Ectodermal cell (in vitro differentiated cells): Measurements from ENCODE around the gene STRN3.
"Not testable (repeated sequence)": the region's sequence is repeated elsewhere in the genome, so short reads cannot be mapped to it uniquely, and the experiment has no call there.

Experiments used
- H3K27ac ChIP-seq: 2 replicates; pipeline ENCODE4 v1.7.0; 2013; ENCODE audit warnings: mild to moderate bottlenecking, low read depth, low read length; ENCODE audit not compliant: insufficient read depth, poor library complexity, severe bottlenecking
- H3K27me3 ChIP-seq: 2 replicates; pipeline ENCODE4 v1.7.0; 2013; ENCODE audit warnings: mild to moderate bottlenecking, low read length; ENCODE audit not compliant: insufficient read depth, control insufficient read depth, poor library complexity, severe bottlenecking
- H3K36me3 ChIP-seq: one replicate; pipeline ENCODE4 v1.7.0; 2013; ENCODE audit warnings: low read length; ENCODE audit not compliant: control insufficient read depth, insufficient read depth
- H3K4me1 ChIP-seq: one replicate; pipeline ENCODE4 v1.7.0; 2013; ENCODE audit warnings: low read length; ENCODE audit not compliant: control insufficient read depth, insufficient read depth
- H3K4me3 ChIP-seq: 2 replicates; pipeline ENCODE4 v1.7.0; 2013; ENCODE audit warnings: low read depth, low read length, control low read depth; ENCODE audit not compliant: insufficient read depth
- H3K9me3 ChIP-seq: 2 replicates; pipeline ENCODE4 v1.7.0; 2013; ENCODE audit warnings: mild to moderate bottlenecking, low read length, moderate library complexity; ENCODE audit not compliant: control insufficient read depth
- WGBS, 2 experiments: methylation state at CpG; one replicate each; pipeline ENCODE4 v1.1.7; 2013; ENCODE audit warnings: missing lambda C conversion rate in 2 of 2; 5-methylcytosine and 5-hydroxymethylcytosine counted together

STRN3 gene

DNA sequence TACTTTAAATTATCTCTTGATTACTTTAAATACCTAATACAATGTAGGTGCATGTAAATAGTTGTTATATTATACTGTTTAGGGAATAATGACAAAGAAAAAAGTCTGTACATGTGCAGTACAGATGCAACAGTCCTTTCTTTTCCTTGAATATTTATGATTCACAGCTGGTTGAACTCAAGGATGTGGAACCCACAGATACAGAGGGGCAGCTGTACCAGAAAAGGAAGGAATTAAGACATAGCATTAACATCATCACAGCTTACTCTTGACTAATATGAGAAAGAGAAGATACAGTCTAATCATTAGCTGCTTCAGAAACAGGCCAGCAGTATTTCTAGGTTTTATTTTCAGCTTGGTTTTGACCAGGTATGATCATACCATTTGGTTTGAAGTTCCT, 35.4 kb downstream of the STRN3 start:
- Histone ChIP-seq H3K4me3 (no peak overlapping the region), H3K27me3 (no peaks in the 10 kb centered on the region), H3K9me3 (no peaks in the 10 kb centered on the region), H3K36me3 (no peaks in the 10 kb centered on the region), H3K27ac (no peak overlapping the region), H3K4me1 (no peaks in the 10 kb centered on the region)

DNA sequence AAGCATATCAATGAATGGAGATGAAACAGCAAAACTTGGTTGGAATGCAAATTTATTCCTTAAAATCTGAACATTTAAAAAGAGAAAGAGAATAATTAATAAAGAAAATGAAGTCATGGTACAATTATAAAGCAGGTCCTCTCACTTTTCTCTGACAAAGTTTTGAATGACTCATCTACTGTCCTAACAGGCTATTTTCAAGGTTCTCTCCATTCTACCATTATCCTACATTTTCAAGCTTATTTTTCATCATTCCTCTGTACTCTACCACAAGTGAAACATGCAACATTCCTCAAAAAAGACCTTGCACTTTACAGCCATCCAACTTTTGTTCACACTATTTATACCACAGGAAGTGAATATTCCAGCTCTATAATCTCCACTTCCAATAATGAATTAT, 37.7 kb downstream of the STRN3 start:
- no peaks in the 10 kb centered on the region for H3K36me3 ChIP-seq
- no peaks in the 10 kb centered on the region for H3K27me3 ChIP-seq

DNA sequence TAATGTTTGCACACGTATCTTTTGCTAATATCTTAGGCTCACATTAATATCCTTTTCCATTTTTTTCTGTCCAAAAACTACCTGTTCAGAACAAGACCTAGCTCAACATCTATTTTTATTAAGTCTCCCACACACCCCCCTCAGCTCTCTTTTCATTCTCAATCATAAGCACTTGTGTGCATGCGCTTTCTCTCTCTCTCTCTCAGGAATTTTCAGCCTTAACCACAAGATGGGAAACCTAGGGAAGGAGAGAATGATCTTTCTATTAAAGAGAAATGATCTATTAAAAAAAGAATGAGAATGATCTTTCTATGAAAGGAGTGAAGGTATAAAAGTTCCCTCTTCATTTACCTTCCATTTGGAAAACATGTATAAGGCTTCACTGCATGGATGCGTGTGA, 40.4 kb downstream of the STRN3 start:
- H3K4me3 ChIP-seq, result no peak overlapping the region
- no peaks in the 10 kb centered on the region for H3K27me3 ChIP-seq
- H3K36me3 ChIP-seq, result no peaks in the 10 kb centered on the region
- 93 to 100% methylated on average over 3 of the region's 3 CpGs for WGBS, 2 experiments
- H3K9me3 ChIP-seq, result no peaks in the 10 kb centered on the region
- H3K4me1 ChIP-seq, result no peaks in the 10 kb centered on the region
- H3K27ac ChIP-seq, result no peak overlapping the region

More for the DNA sequence above, 37.7 kb downstream of the STRN3 start:
- no peak overlapping the region for H3K27ac ChIP-seq
- H3K4me1 ChIP-seq, result no peaks in the 10 kb centered on the region
- no peak overlapping the region for H3K4me3 ChIP-seq
- no peaks in the 10 kb centered on the region for H3K9me3 ChIP-seq

DNA sequence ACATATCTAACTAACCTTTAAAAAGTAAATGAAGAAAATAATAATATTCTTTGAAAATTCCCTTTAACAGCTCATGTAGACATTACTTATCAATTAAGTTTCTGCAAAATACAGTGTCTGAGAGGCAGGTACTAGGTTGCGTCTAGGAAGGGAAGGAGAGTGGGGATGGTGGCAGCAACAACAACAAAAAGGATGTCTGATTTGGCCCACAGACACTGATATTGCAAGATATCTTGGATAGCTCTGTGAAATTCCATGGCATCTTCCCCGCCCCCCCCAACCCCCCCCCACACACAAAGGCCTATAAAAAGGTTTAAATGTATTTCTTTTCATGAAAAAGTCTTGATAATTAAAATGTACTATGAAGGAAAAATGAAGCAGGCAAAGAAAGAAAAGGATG, 42.3 kb downstream of the STRN3 start:
- Histone ChIP-seq H3K4me3 (no peak overlapping the region), H3K4me1 (no peaks in the 10 kb centered on the region), H3K27ac (no peak overlapping the region), H3K27me3 (no peaks in the 10 kb centered on the region), H3K36me3 (no peaks in the 10 kb centered on the region), H3K9me3 (no peaks in the 10 kb centered on the region)
- WGBS, 2 experiments, result 87 to 100% methylated on average over 1 of the region's 2 CpGs

DNA sequence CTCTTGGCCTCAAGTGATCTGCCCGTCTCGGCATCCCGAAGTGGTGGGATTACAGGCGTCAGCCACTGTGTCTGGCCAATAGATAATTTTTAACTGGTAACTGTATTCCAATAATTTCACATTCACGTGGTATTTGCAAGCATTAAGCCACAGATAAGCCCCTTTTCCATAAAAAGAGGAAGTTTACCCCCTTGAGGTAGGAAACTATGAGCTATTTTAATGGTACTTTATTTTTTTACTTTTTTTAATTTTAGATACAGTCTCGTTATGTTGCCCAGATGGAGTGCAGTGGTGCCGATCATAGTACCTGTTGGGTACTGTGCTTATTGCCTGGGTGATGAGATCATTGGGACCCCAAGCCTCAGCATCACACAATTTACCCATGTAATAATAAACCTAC, 43.6 kb downstream of the STRN3 start:
- H3K4me3 ChIP-seq, result no peak overlapping the region
- H3K36me3 ChIP-seq, result no peaks in the 10 kb centered on the region
- H3K27ac ChIP-seq, result no peak overlapping the region
- H3K4me1 ChIP-seq, result no peaks in the 10 kb centered on the region
- H3K27me3 ChIP-seq, result no peaks in the 10 kb centered on the region
- 92 to 96% methylated on average over 7 of the region's 7 CpGs for WGBS, 2 experiments
- no peaks in the 10 kb centered on the region for H3K9me3 ChIP-seq

DNA sequence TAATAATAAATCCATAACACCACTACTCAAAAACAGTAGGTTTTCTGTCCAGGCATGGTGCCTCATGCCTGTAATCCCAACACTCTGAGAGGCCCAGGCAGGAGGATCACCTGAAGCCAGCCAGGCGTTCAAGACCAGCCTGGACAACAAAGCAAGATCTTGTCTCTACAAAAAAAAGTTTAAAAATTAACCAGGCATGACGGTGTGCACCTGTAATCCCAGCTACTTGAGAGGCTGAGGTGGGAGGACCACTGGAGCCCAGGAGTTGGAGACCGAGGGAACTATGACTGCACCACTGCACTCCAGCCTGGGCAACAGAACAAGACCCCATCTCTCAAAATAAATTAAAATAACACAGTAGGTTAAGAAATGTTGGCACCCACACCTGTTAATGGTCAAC, 45.2 kb downstream of the STRN3 start:
- Histone ChIP-seq H3K9me3 (no peaks in the 10 kb centered on the region), H3K4me3 (no peak overlapping the region), H3K27me3 (no peaks in the 10 kb centered on the region), H3K4me1 (no peaks in the 10 kb centered on the region), H3K36me3 (no peaks in the 10 kb centered on the region), H3K27ac (no peak overlapping the region)
- 82 to 92% methylated on average over 3 of the region's 3 CpGs for WGBS, 2 experiments

DNA sequence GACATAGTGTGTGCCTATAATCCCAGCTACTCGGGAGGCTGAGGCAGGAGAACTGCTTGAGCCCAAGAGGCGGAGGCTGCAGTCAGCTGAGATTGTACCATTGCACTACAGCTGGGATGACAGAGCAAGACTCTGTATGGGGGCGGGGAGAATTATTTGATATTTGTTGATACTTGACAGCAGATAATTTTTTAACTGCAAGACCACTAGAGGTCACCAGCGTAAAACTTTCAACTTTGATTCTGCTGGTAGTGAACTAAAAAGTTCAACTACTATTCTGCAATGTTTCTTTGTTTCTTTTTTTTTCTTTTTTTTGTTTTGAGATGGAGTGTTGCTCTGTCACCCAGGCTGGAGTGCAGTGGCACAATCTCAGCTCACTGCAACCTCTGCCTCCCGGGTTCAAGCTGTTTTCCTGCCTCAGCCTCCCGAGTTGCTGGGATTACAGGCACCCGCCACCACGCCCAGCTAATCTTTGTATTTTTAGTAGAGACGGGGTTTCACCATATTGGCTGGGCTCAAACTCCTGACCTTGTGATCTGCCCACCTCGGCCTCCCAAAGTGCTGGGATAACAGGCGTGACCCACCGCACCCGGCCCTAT, 46.0 kb downstream of the STRN3 start:
- H3K36me3 ChIP-seq, H3K4me1 ChIP-seq, H3K4me3 ChIP-seq, H3K9me3 ChIP-seq, H3K27me3 ChIP-seq, H3K27ac ChIP-seq: not testable (repeated sequence)
- 90 to 91% methylated on average over 13 of the region's 13 CpGs for whole genome bisulfite sequencing, 2 experiments

DNA sequence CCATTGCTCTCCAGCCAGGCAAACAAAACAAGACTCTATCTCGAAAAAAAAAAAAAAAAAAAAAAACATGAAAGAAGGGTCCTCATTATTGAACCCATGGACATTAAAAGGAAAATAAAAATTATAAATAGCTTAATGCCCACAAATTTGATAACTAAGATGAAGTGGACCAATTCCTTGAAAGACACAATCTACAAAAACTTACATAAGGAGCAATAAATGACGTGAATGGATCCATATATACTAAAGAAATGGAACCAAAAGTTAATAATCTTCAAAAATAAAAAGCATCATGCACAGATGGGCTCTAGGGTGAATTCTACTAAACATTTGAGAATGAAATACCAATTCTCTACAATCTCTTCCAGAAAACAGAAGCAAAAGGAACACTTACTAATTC, 48.4 kb downstream of the STRN3 start:
- Histone ChIP-seq H3K9me3 (no peaks in the 10 kb centered on the region), H3K4me1 (no peaks in the 10 kb centered on the region), H3K27ac (no peak overlapping the region), H3K4me3 (no peak overlapping the region), H3K36me3 (no peaks in the 10 kb centered on the region), H3K27me3 (no peaks in the 10 kb centered on the region)
- WGBS, 2 experiments, result 97% methylated on average over 2 of the region's 2 CpGs; no CpG with 5 or more reads in 1 of the 2 experiments

DNA sequence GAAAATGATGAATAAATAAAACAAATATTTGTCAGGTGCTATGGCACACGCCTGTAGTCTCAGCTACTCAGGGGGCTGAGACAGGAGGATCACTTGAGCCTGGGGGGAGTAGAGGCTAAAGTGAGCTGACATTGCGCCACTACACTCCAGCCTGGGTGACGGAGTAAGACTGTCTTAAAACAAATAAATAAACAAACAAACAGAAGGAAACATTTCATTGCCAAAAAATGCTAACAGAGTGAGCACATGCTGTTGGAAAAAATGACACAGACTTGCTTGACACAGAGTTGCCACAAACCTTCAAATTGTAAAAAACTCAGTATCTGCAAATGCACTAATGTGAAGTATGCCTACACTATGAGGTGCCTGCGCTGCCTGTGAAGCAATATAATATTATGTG, 51.6 kb downstream of the STRN3 start:
- no peak overlapping the region for H3K4me3 ChIP-seq
- H3K27ac ChIP-seq, result no peak overlapping the region
- no peaks in the 10 kb centered on the region for H3K9me3 ChIP-seq
- peaks cover 6% of the 10 kb centered on the region for H3K4me1 ChIP-seq
- no peaks in the 10 kb centered on the region for H3K36me3 ChIP-seq
- H3K27me3 ChIP-seq, result no peaks in the 10 kb centered on the region
- 89 to 94% methylated on average over 3 to 4 of the region's 4 CpGs for WGBS, 2 experiments

DNA sequence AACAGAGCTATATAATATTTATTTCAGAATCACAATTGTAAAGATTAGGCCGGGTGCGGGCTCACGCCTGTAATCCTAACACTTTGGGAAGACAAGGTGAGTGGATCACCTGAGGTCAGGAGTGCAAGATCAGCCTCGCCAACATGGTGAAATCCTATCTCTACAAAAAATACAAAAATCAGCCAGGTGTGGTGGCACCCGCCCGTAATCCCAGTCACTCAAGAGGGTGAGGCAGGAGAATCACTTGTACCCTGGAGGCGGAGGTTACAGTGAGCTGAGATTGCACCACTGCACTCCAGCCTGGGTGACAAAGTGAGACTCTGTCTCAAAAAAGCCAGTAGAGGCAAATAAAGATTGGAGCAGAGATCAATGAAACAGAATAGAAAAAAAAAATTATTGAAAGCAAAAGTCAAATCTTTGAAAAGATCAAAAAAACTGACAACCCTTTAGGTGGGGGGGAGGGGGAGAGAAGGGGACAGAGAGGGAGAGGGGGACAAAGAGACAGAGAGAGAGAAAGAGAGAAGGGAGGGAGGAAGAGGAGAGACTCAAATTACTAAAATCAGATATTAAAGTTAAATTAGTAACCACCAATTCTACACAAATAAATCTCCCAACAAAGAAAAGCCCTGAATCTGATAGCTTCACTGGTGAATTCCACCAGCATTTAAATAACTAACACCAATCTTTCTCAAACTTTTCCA, 53.1 kb downstream of the STRN3 start:
- Histone ChIP-seq H3K27me3 (no peaks in the 10 kb centered on the region), H3K36me3 (no peaks in the 10 kb centered on the region), H3K27ac (no peak overlapping the region), H3K4me3 (no peak overlapping the region), H3K9me3 (no peaks in the 10 kb centered on the region), H3K4me1 (peaks cover 6% of the 10 kb centered on the region)
- WGBS, 2 experiments, result 76 to 84% methylated on average over 7 of the region's 7 CpGs
